ENCODE data around the gene ADGRG3. TPM values are rescaled to one million over a fixed set of nuclear protein-coding genes. Genes with fewer than 3 reads are reported as not detected.

ADGRG3 gene
- total RNA-seq, 1 experiment from 2014 or later = not detected

DNA sequence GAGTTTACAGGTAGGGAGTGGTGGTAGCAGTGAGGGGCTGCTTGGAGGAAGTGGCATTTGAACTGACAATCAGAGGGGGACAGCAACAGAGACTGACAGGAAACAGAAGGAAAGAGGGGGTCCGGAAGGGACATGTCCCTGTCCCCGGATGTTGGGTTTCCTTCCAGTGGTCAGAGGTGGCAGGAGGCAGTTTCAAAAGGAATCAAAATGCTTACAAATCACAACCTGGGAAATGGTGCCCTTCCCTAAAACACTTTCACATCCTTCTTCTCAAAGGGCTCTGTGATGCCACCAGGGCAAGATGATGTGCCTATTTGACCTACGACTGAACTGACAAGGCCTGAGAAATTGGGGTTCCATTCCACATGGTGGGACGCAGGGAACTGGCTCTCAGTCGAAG, 20.0 kb upstream of the ADGRG3 start:
- intact Hi-C loops (cut with micrococcal nuclease) = loop anchor here (2.0 kb wide), 2 partner anchors 47 to 73 kb away; no protein-coding TSS in a partner anchor

More for the DNA sequence above, 20.0 kb upstream of the ADGRG3 start:
- DNase-seq (ENCODE audit: low read depth, low spot score) = no peak
- Histone ChIP-seq H2AFZ (ENCODE audit: low read depth, low read length, poor library complexity, severe bottlenecking) (no peak overlapping the region), H3K27ac (ENCODE audit: low read depth, low read length) (no peak overlapping the region), H3K4me3 (replicated peaks in 1 of 2; ENCODE audit: low read depth in 1 of 2, low read length in 2 of 2) (no peak overlapping the region), H3K9ac (ENCODE audit: low read length) (no peak overlapping the region), H3K4me1 (ENCODE audit: control insufficient read depth in 1 of 2, insufficient read depth in 2 of 2, low read length in 2 of 2) (peaks cover 3 to 19% of the 10 kb centered on the region in 2 experiments; a peak in 3 of 4 replicates), H3K4me2 (ENCODE audit: low read length) (no peak overlapping the region), H3K36me3 (ENCODE audit: control insufficient read depth in 1 of 2, insufficient read depth in 2 of 2, low read length in 2 of 2) (no peaks in the 10 kb centered on the region), H3K9me3 (ENCODE audit: control insufficient read depth in 1 of 2, insufficient read depth in 1 of 2, low read depth in 1 of 2, low read length in 2 of 2) (no peaks in the 10 kb centered on the region), H3K9me2 (ENCODE audit: insufficient read depth) (no peaks in the 10 kb centered on the region), H4K20me1 (ENCODE audit: insufficient read depth) (no peaks in the 10 kb centered on the region), H3K79me2 (ENCODE audit: insufficient read depth, low read length) (no peaks in the 10 kb centered on the region), H3K27me3 (ENCODE audit: insufficient read depth, low read length) (no peaks in the 10 kb centered on the region)
- ATAC-seq = no peak
- BruUV-seq (replicated peaks) = no TSS peak
- ChIA-PET RAD21 (ENCODE audit: low non-redundant PET in 1 of 2, low total read pairs in 2 of 2, uncharacterized antibody in 2 of 2, unreplicated experiment in 2 of 2) (interaction anchor here in 1 of 2 experiments (1.9 kb wide), 1 partner anchor 57 kb away, joined by 5 read pairs; no protein-coding TSS in a partner anchor), POLR2A (interaction anchor here (0.9 kb wide), 1 partner anchor 48 kb away, joined by 3 read pairs; no protein-coding TSS in a partner anchor), CTCF (interaction anchor here (1.1 to 3.9 kb wide), 6 partner anchors 11 to 73 kb away, joined by 3 to 31 read pairs (median 4); no protein-coding TSS in a partner anchor)
- TF ChIP-seq JUND (IDR thresholded peaks at IDR 0.05) (no peak), SRF (IDR thresholded peaks at IDR 0.05; ENCODE audit: low read depth) (no peak), POLR2AphosphoS5 (IDR thresholded peaks at IDR 0.05; ENCODE audit: low read depth, low read length) (no peak), YY1 (IDR thresholded peaks at IDR 0.05; ENCODE audit: extremely low read depth, insufficient replicate concordance, low read depth, low read length) (no peak), CTCF (IDR thresholded peaks at IDR 0.05 in 2 of 3, conservative IDR thresholded peaks at IDR 0.05 in 1 of 3; ENCODE audit: borderline replicate concordance in 1 of 3, insufficient read depth in 1 of 3, low read depth in 2 of 3, low read length in 2 of 3) (no peak), FOSL1 (IDR thresholded peaks at IDR 0.05; ENCODE audit: low read depth) (no peak), ATF3 (IDR thresholded peaks at IDR 0.05) (no peak), ZFX (IDR thresholded peaks at IDR 0.05) (no peak), TCF7L2 (IDR thresholded peaks at IDR 0.05; ENCODE audit: borderline replicate concordance, extremely low read depth, insufficient read depth, insufficient read length) (no peak), POLR2A (IDR thresholded peaks at IDR 0.05; ENCODE audit: borderline replicate concordance, extremely low read depth, insufficient read depth, insufficient read length) (no peak), ELF1 (IDR thresholded peaks at IDR 0.05; ENCODE audit: borderline replicate concordance, low read depth) (no peak), CBX3 (IDR thresholded peaks at IDR 0.05; ENCODE audit: low read depth) (no peak), EZH2 (IDR thresholded peaks at IDR 0.05) (no peak), SIN3A (IDR thresholded peaks at IDR 0.05; ENCODE audit: low read depth) (no peak), REST (IDR thresholded peaks at IDR 0.05; ENCODE audit: low read depth) (no peak)
- TF ChIP-seq, protein P1, sequence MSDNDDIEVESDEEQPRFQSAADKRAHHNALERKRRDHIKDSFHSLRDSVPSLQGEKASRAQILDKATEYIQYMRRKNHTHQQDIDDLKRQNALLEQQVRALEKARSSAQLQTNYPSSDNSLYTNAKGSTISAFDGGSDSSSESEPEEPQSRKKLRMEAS (IDR thresholded peaks at IDR 0.05) = no peak

All from HCT116 (cell line).